ENCODE results near the gene ELMO1. TPM values are rescaled to one million over a fixed set of nuclear protein-coding genes. Genes with fewer than 3 reads are reported as not detected.

The ELMO1 gene
- polyA plus RNA-seq, 1 experiment, result not detected

GRCh38 chr7:36928311-36928710 lies 520.4 kb downstream of the ELMO1 start:
- H3K27me3 ChIP-seq (ENCODE audit: control insufficient read depth, insufficient read depth, low read length), result no peaks in the 10 kb centered on the region
- ChIA-PET POLR2A (no interaction called here), CTCF (interaction anchor here (0.6 kb wide), 1 partner anchor 273 kb away, joined by 3 read pairs; no protein-coding TSS in a partner anchor)
- no peak overlapping the region for H3K27ac ChIP-seq (ENCODE audit: low read depth, low read length)
- H3K9me3 ChIP-seq (ENCODE audit: control insufficient read depth, insufficient read depth, low read length), result no peaks in the 10 kb centered on the region
- no peak overlapping the region for H3K4me3 ChIP-seq (ENCODE audit: low read depth, low read length)
- TF ChIP-seq CTCF (IDR thresholded peaks at IDR 0.05; ENCODE audit: low read depth, low read length), result no peak
- no peak for DNase-seq (ENCODE audit: low read depth, low spot score)

GRCh38 chr7:36925691-36926090 lies 523.0 kb downstream of the ELMO1 start:
- CTCF ChIA-PET, result no interaction called here
- no peak for DNase-seq (ENCODE audit: low read depth, low spot score)
- H3K4me3 ChIP-seq (ENCODE audit: low read depth, low read length), result no peak overlapping the region
- POLR2A ChIA-PET, result no interaction called here
- TF ChIP-seq CTCF (IDR thresholded peaks at IDR 0.05; ENCODE audit: low read depth, low read length), result no peak
- no peaks in the 10 kb centered on the region for H3K9me3 ChIP-seq (ENCODE audit: control insufficient read depth, insufficient read depth, low read length)
- H3K27ac ChIP-seq (ENCODE audit: low read depth, low read length), result no peak overlapping the region
- no peaks in the 10 kb centered on the region for H3K27me3 ChIP-seq (ENCODE audit: control insufficient read depth, insufficient read depth, low read length)

DNA sequence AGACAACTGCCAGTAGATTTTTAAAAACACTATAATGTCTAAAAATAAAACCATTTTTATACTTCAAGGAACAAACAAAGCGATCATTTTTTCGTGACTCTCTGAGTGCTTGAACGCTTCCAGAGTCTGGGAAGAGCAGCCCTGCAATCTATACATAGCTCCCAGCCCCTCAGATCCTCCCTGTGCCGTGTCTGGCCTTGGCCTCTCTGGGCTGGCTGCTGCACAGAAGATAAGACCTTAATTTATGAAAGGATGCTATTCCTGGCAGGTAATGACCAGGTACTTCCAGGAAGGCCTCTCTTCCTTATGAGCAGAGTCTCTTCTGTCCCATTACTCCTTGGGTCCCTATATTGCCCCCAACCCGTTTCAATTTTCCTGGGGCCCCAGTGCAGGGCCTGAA lies 523.5 kb downstream of the ELMO1 start:
- no peak for TF ChIP-seq CTCF (IDR thresholded peaks at IDR 0.05; ENCODE audit: low read depth, low read length)
- ChIA-PET POLR2A (no interaction called here), CTCF (no interaction called here)
- no peak for DNase-seq (ENCODE audit: low read depth, low spot score)
- Histone ChIP-seq H3K4me3 (ENCODE audit: low read depth, low read length) (no peak overlapping the region), H3K27me3 (ENCODE audit: control insufficient read depth, insufficient read depth, low read length) (no peaks in the 10 kb centered on the region), H3K9me3 (ENCODE audit: control insufficient read depth, insufficient read depth, low read length) (no peaks in the 10 kb centered on the region), H3K27ac (ENCODE audit: low read depth, low read length) (no peak overlapping the region)

DNA sequence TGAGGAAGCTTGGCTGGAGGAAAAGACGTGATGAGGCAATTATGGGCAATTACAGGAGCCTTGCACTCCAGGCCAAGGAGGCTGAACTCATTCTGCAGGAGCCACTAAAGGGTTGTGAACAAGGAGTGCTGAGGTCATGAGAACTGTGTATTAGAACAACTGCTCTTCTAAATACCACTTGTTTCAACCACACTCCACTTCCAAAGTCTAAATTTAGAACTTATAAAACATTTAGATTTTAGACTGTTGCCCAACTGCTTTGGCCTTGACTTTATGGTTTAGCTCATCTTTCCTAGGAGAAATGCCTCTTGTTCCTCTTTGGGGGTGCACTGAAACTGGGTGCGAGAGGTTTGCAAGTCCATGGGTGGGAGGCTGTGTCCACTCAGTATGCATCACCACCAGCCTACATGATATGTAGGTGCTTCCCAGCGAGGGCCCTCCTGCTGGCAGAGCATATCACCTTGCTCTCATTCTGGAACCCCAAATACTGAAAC lies 524.7 kb downstream of the ELMO1 start:
- TF ChIP-seq CTCF (IDR thresholded peaks at IDR 0.05; ENCODE audit: low read depth, low read length), result no peak
- DNase-seq (ENCODE audit: low read depth, low spot score), result no peak
- POLR2A ChIA-PET, result no interaction called here
- Histone ChIP-seq H3K27ac (ENCODE audit: low read depth, low read length) (no peak overlapping the region), H3K9me3 (ENCODE audit: control insufficient read depth, insufficient read depth, low read length) (no peaks in the 10 kb centered on the region), H3K4me3 (ENCODE audit: low read depth, low read length) (no peak overlapping the region), H3K27me3 (ENCODE audit: control insufficient read depth, insufficient read depth, low read length) (no peaks in the 10 kb centered on the region)
- CTCF ChIA-PET, result no interaction called here

GRCh38 chr7:36923185-36923584 lies 525.5 kb downstream of the ELMO1 start:
- ChIA-PET CTCF (no interaction called here), POLR2A (no interaction called here)
- no peak for TF ChIP-seq CTCF (IDR thresholded peaks at IDR 0.05; ENCODE audit: low read depth, low read length)
- H3K27me3 ChIP-seq (ENCODE audit: control insufficient read depth, insufficient read depth, low read length), result no peaks in the 10 kb centered on the region
- no peak overlapping the region for H3K27ac ChIP-seq (ENCODE audit: low read depth, low read length)
- no peak for DNase-seq (ENCODE audit: low read depth, low spot score)
- H3K4me3 ChIP-seq (ENCODE audit: low read depth, low read length), result no peak overlapping the region
- no peaks in the 10 kb centered on the region for H3K9me3 ChIP-seq (ENCODE audit: control insufficient read depth, insufficient read depth, low read length)
